Measurements from ENCODE around the gene B3GAT1. TPM values are rescaled to one million over a fixed set of nuclear protein-coding genes. Genes with fewer than 3 reads are reported as not detected.
"Not testable (repeated sequence)": the region's sequence is repeated elsewhere in the genome, so short reads cannot be mapped to it uniquely, and the experiment has no call there.

The B3GAT1 gene
- total RNA-seq, 2 donors from 2014 or later: 0.71 TPM; not detected in 1

GRCh38 chr11:134450186-134450585, 38.1 kb upstream of the B3GAT1 start:
- ATAC-seq (ENCODE audit: insufficient number of reproducible peaks, low FRiP score, low read depth) (no peak), DNase-seq (ENCODE audit: low spot score) (no peak)
- no peak overlapping the region for H3K27ac ChIP-seq
- TF ChIP-seq CTCF (IDR thresholded peaks at IDR 0.05): no peak
- no peaks in the 10 kb centered on the region for H3K4me1 ChIP-seq (ENCODE audit: control insufficient read depth in 1 of 2, low read depth in 2 of 2)
- H3K9me3 ChIP-seq: no peaks in the 10 kb centered on the region
- H3K4me3 ChIP-seq: no peak overlapping the region
- H3K27me3 ChIP-seq (replicated peaks; ENCODE audit: insufficient read depth): no peaks in the 10 kb centered on the region
- H3K36me3 ChIP-seq: no peaks in the 10 kb centered on the region

GRCh38 chr11:134449713-134450112, 37.7 kb upstream of the B3GAT1 start:
- H3K9me3 ChIP-seq: no peaks in the 10 kb centered on the region
- DNase-seq (ENCODE audit: low spot score) (no peak), ATAC-seq (ENCODE audit: insufficient number of reproducible peaks, low FRiP score, low read depth) (no peak)
- H3K36me3 ChIP-seq: no peaks in the 10 kb centered on the region
- TF ChIP-seq CTCF (IDR thresholded peaks at IDR 0.05): no peak
- H3K27me3 ChIP-seq (replicated peaks; ENCODE audit: insufficient read depth): no peaks in the 10 kb centered on the region
- no peak overlapping the region for H3K27ac ChIP-seq
- H3K4me1 ChIP-seq (ENCODE audit: control insufficient read depth in 1 of 2, low read depth in 2 of 2): no peaks in the 10 kb centered on the region
- H3K4me3 ChIP-seq: no peak overlapping the region

GRCh38 chr11:134449051-134449450, 37.0 kb upstream of the B3GAT1 start:
- H3K36me3 ChIP-seq: no peaks in the 10 kb centered on the region
- H3K4me3 ChIP-seq: no peak overlapping the region
- no peaks in the 10 kb centered on the region for H3K9me3 ChIP-seq
- no peak for TF ChIP-seq CTCF (IDR thresholded peaks at IDR 0.05)
- no peak overlapping the region for H3K27ac ChIP-seq
- H3K4me1 ChIP-seq (ENCODE audit: control insufficient read depth in 1 of 2, low read depth in 2 of 2): no peaks in the 10 kb centered on the region
- no peaks in the 10 kb centered on the region for H3K27me3 ChIP-seq (replicated peaks; ENCODE audit: insufficient read depth)
- DNase-seq (ENCODE audit: low spot score) (no peak), ATAC-seq (ENCODE audit: insufficient number of reproducible peaks, low FRiP score, low read depth) (no peak)

- Histone ChIP-seq H3K36me3 (no peaks in the 10 kb centered on the region), H3K27me3 (replicated peaks; ENCODE audit: insufficient read depth) (no peaks in the 10 kb centered on the region), H3K4me3 (no peak overlapping the region), H3K4me1 (ENCODE audit: control insufficient read depth in 1 of 2, low read depth in 2 of 2) (no peaks in the 10 kb centered on the region), H3K27ac (no peak overlapping the region), H3K9me3 (no peaks in the 10 kb centered on the region)
- no peak for TF ChIP-seq CTCF (IDR thresholded peaks at IDR 0.05)
- DNase-seq (ENCODE audit: low spot score): no peak
- ATAC-seq (ENCODE audit: insufficient number of reproducible peaks, low FRiP score, low read depth): no peak
Observed at GRCh38 chr11:134447696-134448095, 35.7 kb upstream of the B3GAT1 start.

- DNase-seq (ENCODE audit: low spot score) (no peak), ATAC-seq (ENCODE audit: insufficient number of reproducible peaks, low FRiP score, low read depth) (no peak)
- Histone ChIP-seq H3K27ac (no peak overlapping the region), H3K36me3 (no peaks in the 10 kb centered on the region), H3K27me3 (replicated peaks; ENCODE audit: insufficient read depth) (no peaks in the 10 kb centered on the region), H3K4me3 (no peak overlapping the region), H3K9me3 (no peaks in the 10 kb centered on the region), H3K4me1 (ENCODE audit: control insufficient read depth in 1 of 2, low read depth in 2 of 2) (no peaks in the 10 kb centered on the region)
- TF ChIP-seq CTCF (IDR thresholded peaks at IDR 0.05): no peak
Observed at GRCh38 chr11:134445601-134446325, 33.7 kb upstream of the B3GAT1 start.

- not testable (repeated sequence) for H3K27ac ChIP-seq; DNase-seq (ENCODE audit: low spot score); ATAC-seq (ENCODE audit: insufficient number of reproducible peaks, low FRiP score, low read depth); H3K4me1 ChIP-seq (ENCODE audit: control insufficient read depth in 1 of 2, low read depth in 2 of 2); H3K4me3 ChIP-seq; H3K9me3 ChIP-seq; H3K27me3 ChIP-seq (replicated peaks; ENCODE audit: insufficient read depth); H3K36me3 ChIP-seq
Observed at GRCh38 chr11:134444160-134445108, 32.4 kb upstream of the B3GAT1 start.
